AG04450 (cell line): Measurements from ENCODE around the gene NOBOX. TPM values are rescaled to one million over a fixed set of nuclear protein-coding genes. Genes with fewer than 3 reads are reported as not detected.
"Not testable (repeated sequence)": the region's sequence is repeated elsewhere in the genome, so short reads cannot be mapped to it uniquely, and the experiment has no call there.

ENCODE experiments used
- CTCF ChIA-PET: fragments of 300-600, 350-600 bp; formaldehyde crosslinking; extraction: SDS; loops from one replicate; lab custom pipeline; 2022; ENCODE audit warnings: antibody characterized with exemption, inconsistent platforms; lab: Charles Lee
- POLR2A ChIA-PET: fragments of 350-600 bp; formaldehyde crosslinking; extraction: SDS; loops from one replicate; lab custom pipeline; 2021; ENCODE audit warnings: antibody characterized with exemption, inconsistent platforms; lab: Yijun Ruan, JAX
- DNase-seq: peaks from one replicate; pipeline ENCODE4 v3.0.0-alpha.2; 2011; ENCODE audit warnings: low read depth, low spot score
- H3K27ac ChIP-seq: one replicate; pipeline ENCODE4 v1.5.1; 2012; ENCODE audit warnings: low read depth, low read length, control low read depth
- H3K27me3 ChIP-seq: one replicate; pipeline ENCODE4 v1.6.0; 2012; ENCODE audit warnings: low read length; ENCODE audit not compliant: control insufficient read depth, insufficient read depth
- H3K4me3 ChIP-seq: 2 replicates; pipeline ENCODE4 v1.5.1; 2011; ENCODE audit warnings: mild to moderate bottlenecking, low read depth, low read length, control low read depth
- H3K9me3 ChIP-seq: 2 replicates; pipeline ENCODE4 v1.5.1; 2012; ENCODE audit warnings: low read length; ENCODE audit not compliant: control insufficient read depth, insufficient read depth
- polyA plus RNA-seq: library from polyadenylated mRNA; depleted of rRNA; stranded (reverse); fragments of >200 nt; gene quantifications from 2 replicates; pipeline ENCODE4 v1.2.3, GENCODE V29; 2011
- TF ChIP-seq, protein P1 (sequence below): IDR thresholded peaks from 2 replicates; pipeline ENCODE4 v1.5.1; 2011; ENCODE audit warnings: low read depth, low read length, control low read depth, inconsistent platforms

The NOBOX gene
- polyA plus RNA-seq, 1 experiment: not detected

DNA sequence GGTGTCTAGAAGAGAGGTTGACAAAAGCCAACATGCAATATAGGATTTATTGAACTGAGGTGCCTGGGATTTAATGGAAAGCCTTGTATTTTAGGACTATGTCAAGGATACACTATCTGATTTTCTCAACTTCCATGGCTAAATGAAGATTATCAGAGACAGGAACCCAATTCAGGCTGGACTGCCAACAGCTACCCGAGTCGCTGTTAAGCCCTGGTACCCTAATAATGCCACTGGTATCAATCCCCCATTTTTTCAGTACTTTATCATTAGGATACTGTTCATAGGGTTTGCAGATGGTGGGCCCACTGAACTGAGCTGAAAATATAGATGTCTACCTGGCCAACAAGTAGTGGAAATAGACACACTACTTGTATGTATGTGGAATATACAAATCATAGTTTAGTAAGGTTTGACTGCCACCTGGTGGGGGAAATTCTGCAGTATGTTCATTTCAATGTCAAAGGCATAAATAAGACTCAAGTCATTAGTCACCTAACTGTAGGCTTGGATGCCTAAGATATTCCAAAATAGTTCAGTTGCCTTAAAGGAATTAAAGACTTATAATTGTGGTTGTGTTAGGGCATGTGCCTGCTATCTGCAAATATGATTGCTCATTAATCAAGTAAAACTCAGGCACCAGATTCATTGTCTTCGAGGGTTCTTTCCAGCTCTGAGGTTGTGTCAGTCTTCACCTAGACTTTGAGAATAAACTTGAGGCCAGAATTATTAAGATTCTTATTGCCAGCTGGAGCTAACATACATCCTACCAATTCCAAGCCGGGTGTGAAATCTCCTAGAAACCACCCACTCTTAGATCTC, 34.1 kb upstream of the NOBOX start:
- POLR2A ChIA-PET: no interaction called here
- CTCF ChIA-PET: interaction anchor here (0.6 to 1.5 kb wide), 3 partner anchors 16 to 46 kb away, joined by 3 to 4 read pairs (median 3); no protein-coding TSS in a partner anchor
- no peaks in the 10 kb centered on the region for H3K27me3 ChIP-seq

DNA sequence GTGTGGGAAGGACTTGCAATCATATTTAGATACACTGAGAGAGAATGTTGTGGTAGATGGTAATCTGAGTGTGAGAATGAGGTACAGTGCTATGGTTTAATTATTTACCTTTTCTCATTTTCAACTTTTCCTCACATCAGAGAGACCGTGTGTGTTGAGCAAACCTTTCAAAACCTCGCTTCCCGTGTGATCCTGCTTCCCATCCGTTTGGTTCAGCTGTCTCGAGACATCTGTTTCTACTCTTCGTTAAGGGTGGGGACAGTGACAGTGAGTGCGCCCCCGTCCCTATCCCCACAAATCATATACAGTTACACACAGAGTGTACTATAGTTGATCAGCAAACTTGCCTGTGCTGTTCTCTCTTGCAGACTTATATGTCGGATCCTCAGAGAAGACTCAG, 33.0 kb upstream of the NOBOX start:
- Histone ChIP-seq H3K27ac (no peak overlapping the region), H3K4me3 (no peak overlapping the region), H3K9me3 (peaks cover 8% of the 10 kb centered on the region; the same call in 1 of the 2 replicates), H3K27me3 (no peaks in the 10 kb centered on the region)
- CTCF ChIA-PET: interaction anchor here (1.1 to 1.5 kb wide), 2 partner anchors 17 to 45 kb away, joined by 3 to 4 read pairs; no protein-coding TSS in a partner anchor
- no peak for DNase-seq
- POLR2A ChIA-PET: no interaction called here
- TF ChIP-seq, protein P1, sequence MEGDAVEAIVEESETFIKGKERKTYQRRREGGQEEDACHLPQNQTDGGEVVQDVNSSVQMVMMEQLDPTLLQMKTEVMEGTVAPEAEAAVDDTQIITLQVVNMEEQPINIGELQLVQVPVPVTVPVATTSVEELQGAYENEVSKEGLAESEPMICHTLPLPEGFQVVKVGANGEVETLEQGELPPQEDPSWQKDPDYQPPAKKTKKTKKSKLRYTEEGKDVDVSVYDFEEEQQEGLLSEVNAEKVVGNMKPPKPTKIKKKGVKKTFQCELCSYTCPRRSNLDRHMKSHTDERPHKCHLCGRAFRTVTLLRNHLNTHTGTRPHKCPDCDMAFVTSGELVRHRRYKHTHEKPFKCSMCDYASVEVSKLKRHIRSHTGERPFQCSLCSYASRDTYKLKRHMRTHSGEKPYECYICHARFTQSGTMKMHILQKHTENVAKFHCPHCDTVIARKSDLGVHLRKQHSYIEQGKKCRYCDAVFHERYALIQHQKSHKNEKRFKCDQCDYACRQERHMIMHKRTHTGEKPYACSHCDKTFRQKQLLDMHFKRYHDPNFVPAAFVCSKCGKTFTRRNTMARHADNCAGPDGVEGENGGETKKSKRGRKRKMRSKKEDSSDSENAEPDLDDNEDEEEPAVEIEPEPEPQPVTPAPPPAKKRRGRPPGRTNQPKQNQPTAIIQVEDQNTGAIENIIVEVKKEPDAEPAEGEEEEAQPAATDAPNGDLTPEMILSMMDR: no peak

More for the DNA sequence above, 34.1 kb upstream of the NOBOX start:
- H3K9me3 ChIP-seq: peaks cover 8% of the 10 kb centered on the region; the same call in 1 of the 2 replicates
- TF ChIP-seq, protein P1: peak; percentile 35
- peak; percentile 2 for DNase-seq
- H3K4me3 ChIP-seq: no peak overlapping the region
- H3K27ac ChIP-seq: no peak overlapping the region

DNA sequence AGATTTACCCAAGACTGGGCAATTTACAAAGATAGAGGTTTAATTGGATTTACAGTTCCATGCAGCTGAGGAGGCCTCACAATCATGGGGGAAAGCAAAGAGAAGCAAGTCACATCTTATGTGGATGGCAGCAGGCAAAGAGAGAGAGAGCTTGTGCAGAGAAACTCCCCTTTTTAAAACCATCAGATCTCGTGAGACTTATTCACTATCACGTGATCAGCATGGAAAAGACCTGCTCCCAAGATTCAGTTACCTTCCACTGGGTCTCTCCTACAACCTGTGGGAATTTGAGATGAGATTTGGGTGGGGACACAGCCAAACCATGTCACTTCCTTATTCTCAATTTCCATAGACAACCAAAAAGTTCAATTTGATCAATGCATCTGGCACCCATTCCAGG, 24.9 kb upstream of the NOBOX start:
- CTCF ChIA-PET: no interaction called here
- Histone ChIP-seq H3K27ac (no peak overlapping the region), H3K27me3 (no peaks in the 10 kb centered on the region), H3K9me3 (peaks cover 10% of the 10 kb centered on the region), H3K4me3 (no peak overlapping the region)
- TF ChIP-seq, protein P1: no peak
- POLR2A ChIA-PET: no interaction called here
- DNase-seq: no peak

DNA sequence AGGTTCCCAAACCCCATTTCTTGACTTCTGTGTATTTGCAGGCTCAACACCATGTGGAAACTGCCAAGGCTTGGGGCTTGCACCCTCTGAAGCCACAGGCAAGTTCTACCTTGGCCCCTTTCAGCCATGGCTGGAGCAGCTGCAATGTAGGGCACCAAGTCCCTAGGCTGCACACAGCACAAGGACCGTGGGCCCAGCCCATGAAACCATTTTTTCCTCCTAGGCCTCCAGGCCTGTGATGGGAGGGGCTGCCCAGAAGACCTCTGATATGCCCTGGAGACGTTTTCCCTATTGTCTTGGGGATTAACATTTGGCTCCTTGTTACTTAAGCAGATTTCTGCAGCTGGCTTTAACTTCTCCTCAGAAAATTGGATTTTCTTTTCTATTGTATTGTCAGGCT, 24.0 kb upstream of the NOBOX start:
- H3K4me3 ChIP-seq, H3K9me3 ChIP-seq, CTCF ChIA-PET, H3K27me3 ChIP-seq, H3K27ac ChIP-seq, POLR2A ChIA-PET, DNase-seq: not testable (repeated sequence)

DNA sequence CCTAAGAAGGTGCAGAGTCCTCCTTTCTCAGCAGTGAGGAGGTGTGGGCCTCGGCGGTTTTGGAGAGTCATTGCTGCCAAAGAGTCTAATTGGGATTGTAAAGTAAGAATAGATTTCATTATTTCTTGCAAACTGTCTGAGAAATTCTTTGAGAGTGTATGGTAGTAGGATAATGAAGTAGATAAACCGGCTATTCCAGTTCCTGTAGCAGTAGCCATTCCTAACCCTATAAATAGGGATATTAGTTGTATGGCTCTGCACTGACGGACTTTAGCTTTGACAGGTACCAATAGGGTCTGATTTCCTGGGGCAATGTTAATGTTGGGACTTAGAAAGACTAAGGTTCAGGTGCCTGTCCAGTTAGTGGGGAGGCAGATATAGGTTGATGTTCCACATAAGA, 15.4 kb upstream of the NOBOX start:
- H3K9me3 ChIP-seq, H3K27ac ChIP-seq, H3K4me3 ChIP-seq, CTCF ChIA-PET, DNase-seq, POLR2A ChIA-PET, H3K27me3 ChIP-seq: not testable (repeated sequence)

DNA sequence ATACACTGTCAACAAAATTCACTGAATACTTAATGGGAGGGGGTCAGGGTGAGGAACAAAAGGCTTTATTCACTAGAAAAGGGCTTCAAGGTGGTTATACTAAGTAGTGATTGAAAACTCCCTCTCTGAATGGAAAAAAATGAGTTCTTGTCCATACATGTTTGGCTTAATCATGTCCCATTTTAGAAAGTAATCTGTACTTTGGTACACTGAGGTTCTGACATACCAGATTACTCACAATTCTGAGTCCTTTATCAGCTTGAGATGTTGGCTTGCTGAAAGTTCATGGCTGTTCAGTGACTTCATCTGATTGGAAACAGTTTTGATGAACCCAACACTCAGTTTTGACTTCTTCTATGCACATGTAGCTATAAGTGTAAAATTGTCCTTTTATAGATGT, 12.8 kb upstream of the NOBOX start:
- Histone ChIP-seq H3K4me3 (no peak overlapping the region), H3K27me3 (no peaks in the 10 kb centered on the region), H3K9me3 (peaks cover 7% of the 10 kb centered on the region; the same call in 1 of the 2 replicates), H3K27ac (no peak overlapping the region)
- CTCF ChIA-PET: no interaction called here
- POLR2A ChIA-PET: no interaction called here
- TF ChIP-seq, protein P1: no peak
- DNase-seq: no peak
